Measurements from ENCODE around the gene ANK3.

- TF ChIP-seq, protein P1, sequence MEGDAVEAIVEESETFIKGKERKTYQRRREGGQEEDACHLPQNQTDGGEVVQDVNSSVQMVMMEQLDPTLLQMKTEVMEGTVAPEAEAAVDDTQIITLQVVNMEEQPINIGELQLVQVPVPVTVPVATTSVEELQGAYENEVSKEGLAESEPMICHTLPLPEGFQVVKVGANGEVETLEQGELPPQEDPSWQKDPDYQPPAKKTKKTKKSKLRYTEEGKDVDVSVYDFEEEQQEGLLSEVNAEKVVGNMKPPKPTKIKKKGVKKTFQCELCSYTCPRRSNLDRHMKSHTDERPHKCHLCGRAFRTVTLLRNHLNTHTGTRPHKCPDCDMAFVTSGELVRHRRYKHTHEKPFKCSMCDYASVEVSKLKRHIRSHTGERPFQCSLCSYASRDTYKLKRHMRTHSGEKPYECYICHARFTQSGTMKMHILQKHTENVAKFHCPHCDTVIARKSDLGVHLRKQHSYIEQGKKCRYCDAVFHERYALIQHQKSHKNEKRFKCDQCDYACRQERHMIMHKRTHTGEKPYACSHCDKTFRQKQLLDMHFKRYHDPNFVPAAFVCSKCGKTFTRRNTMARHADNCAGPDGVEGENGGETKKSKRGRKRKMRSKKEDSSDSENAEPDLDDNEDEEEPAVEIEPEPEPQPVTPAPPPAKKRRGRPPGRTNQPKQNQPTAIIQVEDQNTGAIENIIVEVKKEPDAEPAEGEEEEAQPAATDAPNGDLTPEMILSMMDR (IDR thresholded peaks at IDR 0.05 in 2 of 3, conservative IDR thresholded peaks at IDR 0.05 in 1 of 3; ENCODE audit: borderline replicate concordance in 1 of 3, insufficient read depth in 1 of 3, low read depth in 2 of 3, low read length in 2 of 3), result no peak
- no peak for TF ChIP-seq EZH2 (IDR thresholded peaks at IDR 0.05)
- TF ChIP-seq, protein P2, sequence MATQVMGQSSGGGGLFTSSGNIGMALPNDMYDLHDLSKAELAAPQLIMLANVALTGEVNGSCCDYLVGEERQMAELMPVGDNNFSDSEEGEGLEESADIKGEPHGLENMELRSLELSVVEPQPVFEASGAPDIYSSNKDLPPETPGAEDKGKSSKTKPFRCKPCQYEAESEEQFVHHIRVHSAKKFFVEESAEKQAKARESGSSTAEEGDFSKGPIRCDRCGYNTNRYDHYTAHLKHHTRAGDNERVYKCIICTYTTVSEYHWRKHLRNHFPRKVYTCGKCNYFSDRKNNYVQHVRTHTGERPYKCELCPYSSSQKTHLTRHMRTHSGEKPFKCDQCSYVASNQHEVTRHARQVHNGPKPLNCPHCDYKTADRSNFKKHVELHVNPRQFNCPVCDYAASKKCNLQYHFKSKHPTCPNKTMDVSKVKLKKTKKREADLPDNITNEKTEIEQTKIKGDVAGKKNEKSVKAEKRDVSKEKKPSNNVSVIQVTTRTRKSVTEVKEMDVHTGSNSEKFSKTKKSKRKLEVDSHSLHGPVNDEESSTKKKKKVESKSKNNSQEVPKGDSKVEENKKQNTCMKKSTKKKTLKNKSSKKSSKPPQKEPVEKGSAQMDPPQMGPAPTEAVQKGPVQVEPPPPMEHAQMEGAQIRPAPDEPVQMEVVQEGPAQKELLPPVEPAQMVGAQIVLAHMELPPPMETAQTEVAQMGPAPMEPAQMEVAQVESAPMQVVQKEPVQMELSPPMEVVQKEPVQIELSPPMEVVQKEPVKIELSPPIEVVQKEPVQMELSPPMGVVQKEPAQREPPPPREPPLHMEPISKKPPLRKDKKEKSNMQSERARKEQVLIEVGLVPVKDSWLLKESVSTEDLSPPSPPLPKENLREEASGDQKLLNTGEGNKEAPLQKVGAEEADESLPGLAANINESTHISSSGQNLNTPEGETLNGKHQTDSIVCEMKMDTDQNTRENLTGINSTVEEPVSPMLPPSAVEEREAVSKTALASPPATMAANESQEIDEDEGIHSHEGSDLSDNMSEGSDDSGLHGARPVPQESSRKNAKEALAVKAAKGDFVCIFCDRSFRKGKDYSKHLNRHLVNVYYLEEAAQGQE (IDR thresholded peaks at IDR 0.05; ENCODE audit: low read depth), result no peak
- no peak for TF ChIP-seq TCF7L2 (IDR thresholded peaks at IDR 0.05; ENCODE audit: borderline replicate concordance, extremely low read depth, insufficient read depth, insufficient read length)
- no peak for TF ChIP-seq EGR1 (IDR thresholded peaks at IDR 0.05; ENCODE audit: low read depth)
- no peak for TF ChIP-seq POLR2A (IDR thresholded peaks at IDR 0.05; ENCODE audit: borderline replicate concordance, extremely low read depth, insufficient read depth, insufficient read length)
- TF ChIP-seq POLR2AphosphoS5 (IDR thresholded peaks at IDR 0.05; ENCODE audit: low read depth, low read length), result no peak
- no peak for TF ChIP-seq SIN3A (IDR thresholded peaks at IDR 0.05; ENCODE audit: low read depth)
- TF ChIP-seq CEBPB (IDR thresholded peaks at IDR 0.05; ENCODE audit: low read depth), result no peak
- TF ChIP-seq SRF (IDR thresholded peaks at IDR 0.05; ENCODE audit: low read depth), result no peak
These were observed 6.0 kb upstream of the ANK3 start for GRCh38 chr10:60395711-60396110.
